ENCODE measurements around the gene GNAI2.

DNA sequence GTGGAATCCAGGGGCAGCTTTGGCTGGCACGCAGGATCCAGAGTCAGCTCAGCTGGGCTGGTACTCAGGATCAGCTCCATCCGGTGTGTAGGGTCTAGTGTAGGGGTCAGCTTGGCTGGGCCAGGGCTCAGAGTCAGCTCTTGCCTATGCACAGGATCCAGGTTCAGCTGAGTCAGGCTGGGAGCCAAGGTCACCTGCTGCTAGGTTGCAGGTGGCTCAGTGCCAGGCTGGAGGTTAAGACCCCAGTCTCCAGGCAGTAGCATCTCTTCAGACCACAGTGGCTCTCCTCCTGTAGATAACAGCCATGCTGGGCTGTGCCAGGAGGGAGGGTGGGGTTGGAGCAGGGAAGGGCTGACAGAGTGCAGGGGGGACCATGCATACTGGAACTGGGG lies 61.4 kb downstream of the GNAI2 start:
- TF ChIP-seq CTCF (IDR thresholded peaks at IDR 0.05) (no peak), EP300 (IDR thresholded peaks at IDR 0.05) (no peak), POLR2A (IDR thresholded peaks at IDR 0.05) (no peak), POLR2AphosphoS5 (IDR thresholded peaks at IDR 0.05) (no peak)

Data from stomach (tissue), 4 donors.